Caco-2 (cell line): Measurements from ENCODE around the gene ITPKC. TPM values are rescaled to one million over a fixed set of nuclear protein-coding genes. Genes with fewer than 3 reads are reported as not detected.

Source experiments
- BruUV-seq: library from RNA; stranded (reverse); fragments of 400-500 nt; replicated peaks from 2 replicates; lab custom pipeline; 2021; lab: Mats Ljungman, UMichigan
- CTCF ChIA-PET: fragments of 300-600 bp; sonication (Branson Sonifier 250); formaldehyde crosslinking; loops from one replicate; lab custom pipeline; 2022; ENCODE audit warnings: antibody characterized with exemption; lab: Charles Lee
- POLR2A ChIA-PET: fragments of 300-600 bp; sonication (Branson Sonifier 250); formaldehyde crosslinking; loops from one replicate; lab custom pipeline; 2022; ENCODE audit warnings: antibody characterized with exemption; lab: Charles Lee
- DNase-seq, 2 experiments: peaks; one replicate each; pipeline versions ENCODE4 v3.0.0 to v3.0.0-alpha.2; 2020 to 2022
- H3K27me3 ChIP-seq: replicated peaks from 2 replicates; pipeline ENCODE4 v1.6.0; 2011; ENCODE audit warnings: low read length; ENCODE audit not compliant: control insufficient read depth, insufficient read depth
- H3K36me3 ChIP-seq: 2 replicates; pipeline ENCODE4 v1.5.1; 2011; ENCODE audit warnings: low read length; ENCODE audit not compliant: control insufficient read depth, insufficient read depth
- H3K4me1 ChIP-seq: fragments of 250-450 bp; sonication (Bioruptor Pico); 2 replicates; pipeline ENCODE4 v1.5.1; 2020; ENCODE audit warnings: mild to moderate bottlenecking
- H3K4me3 ChIP-seq: 2 replicates; pipeline ENCODE4 v1.5.1; 2011; ENCODE audit warnings: low read depth, mild to moderate bottlenecking, control low read depth, low read length
- H3K9me3 ChIP-seq: fragments of 250-450 bp; sonication (Bioruptor Pico); 2 replicates; pipeline ENCODE4 v1.5.1; 2020; ENCODE audit warnings: mild to moderate bottlenecking, moderate library complexity
- H3K27ac Mint-ChIP-seq: one replicate; pipeline ENCODE4 v1.8.0; 2022; ENCODE audit warnings: mixed read lengths; ENCODE audit not compliant: unreplicated experiment
- H3K27me3 Mint-ChIP-seq: one replicate; pipeline ENCODE4 v1.8.0; 2022; ENCODE audit warnings: mixed read lengths; ENCODE audit not compliant: insufficient read depth, unreplicated experiment
- H3K36me3 Mint-ChIP-seq: one replicate; pipeline ENCODE4 v1.8.0; 2022; ENCODE audit warnings: mild to moderate bottlenecking, mixed read lengths; ENCODE audit not compliant: insufficient read depth, unreplicated experiment
- H3K4me1 Mint-ChIP-seq: one replicate; pipeline ENCODE4 v1.8.0; 2022; ENCODE audit warnings: low read depth, mixed read lengths; ENCODE audit not compliant: unreplicated experiment
- H3K4me3 Mint-ChIP-seq: one replicate; pipeline ENCODE4 v1.8.0; 2022; ENCODE audit warnings: mild to moderate bottlenecking, moderate library complexity, mixed read lengths; ENCODE audit not compliant: unreplicated experiment
- H3K9me3 Mint-ChIP-seq: one replicate; pipeline ENCODE4 v1.8.0; 2022; ENCODE audit warnings: mixed read lengths; ENCODE audit not compliant: unreplicated experiment
- CTCF ChIP-seq, 2 experiments: fragments of 200-600 bp in 1 of 2; IDR thresholded peaks; 1 replicate in 1 of 2; 2 replicates in 1 of 2; pipeline versions ENCODE4 v1.5.1 to v1.8.0; 2011 to 2022; ENCODE audit warnings: antibody characterized with exemption in 1 of 2, control low read depth in 1 of 2, inconsistent platforms in 1 of 2, low read depth in 1 of 2, low read length in 1 of 2, mild to moderate bottlenecking in 1 of 2, moderate library complexity in 1 of 2; ENCODE audit not compliant: insufficient read depth in 1 of 2, severe bottlenecking in 1 of 2, unreplicated experiment in 1 of 2
- intact Hi-C: fragments of 100-400 bp; cut with micrococcal nuclease; formaldehyde crosslinking; loops from one replicate; pipeline ENCODE4 v1.10.0; 2022; ENCODE audit not compliant: unreplicated experiment
- total RNA-seq: library from RNA; stranded (reverse); gene quantifications from 2 replicates; pipeline ENCODE4 v1.2.3, GENCODE V29; 2022

The ITPKC gene
- total RNA-seq, 1 experiment from 2014 or later = 31.2 TPM

- intact Hi-C loops = loop anchor here (1.0 kb wide), 2 partner anchors 20 to 27 kb away; partner anchors contain the start of gene SNRPA
- CTCF ChIA-PET = interaction anchor here (0.6 to 3.3 kb wide), 7 partner anchors 19 to 587 kb away, joined by 3 to 49 read pairs (median 5); partner anchors contain the start of genes EGLN2 and NUMBL
- no TSS peak for BruUV-seq
- peaks cover 18% of the 10 kb centered on the region for H3K4me1 Mint-ChIP-seq
- no peaks in the 10 kb centered on the region for H3K27me3 Mint-ChIP-seq
- Histone ChIP-seq H3K4me3 (peak overlapping the region; percentile 72), H3K9me3 (no peaks in the 10 kb centered on the region), H3K36me3 (no peaks in the 10 kb centered on the region; the same call in 1 of the 2 replicates), H3K4me1 (peaks cover 6% of the 10 kb centered on the region; the same call in 1 of the 2 replicates), H3K27me3 (no peaks in the 10 kb centered on the region)
- H3K4me3 Mint-ChIP-seq = peak overlapping the region; percentile 81
- TF ChIP-seq CTCF (IDR thresholded peaks at IDR 0.05; ENCODE audit: insufficient read depth in 1 of 2, low read depth in 1 of 2, low read length in 1 of 2, severe bottlenecking in 1 of 2, unreplicated experiment in 1 of 2) = no peak
- peak overlapping the region; percentile 83 for H3K27ac Mint-ChIP-seq
- peaks cover 17% of the 10 kb centered on the region for H3K36me3 Mint-ChIP-seq
- POLR2A ChIA-PET = interaction anchor here (0.6 to 3.2 kb wide), 15 partner anchors 13 to 484 kb away, joined by 3 to 147 read pairs (median 11); partner anchors contain the start of genes ACTMAP, COQ8B, EGLN2 and HNRNPUL1
- DNase-seq = no peak
- H3K9me3 Mint-ChIP-seq = no peaks in the 10 kb centered on the region
Observed at GRCh38 chr19:40778706-40779284, 61.9 kb downstream of the ITPKC start.

- no peak for TF ChIP-seq CTCF (IDR thresholded peaks at IDR 0.05; ENCODE audit: insufficient read depth in 1 of 2, low read depth in 1 of 2, low read length in 1 of 2, severe bottlenecking in 1 of 2, unreplicated experiment in 1 of 2)
- Histone ChIP-seq H3K27me3 (no peaks in the 10 kb centered on the region), H3K4me3 (no peak overlapping the region), H3K4me1 (peaks cover 6% of the 10 kb centered on the region; the same call in 1 of the 2 replicates), H3K9me3 (no peaks in the 10 kb centered on the region), H3K36me3 (no peaks in the 10 kb centered on the region; the same call in 1 of the 2 replicates)
- no TSS peak for BruUV-seq
- Mint-ChIP-seq H3K9me3 (no peaks in the 10 kb centered on the region), H3K27me3 (no peaks in the 10 kb centered on the region), H3K36me3 (peaks cover 17% of the 10 kb centered on the region), H3K4me1 (peaks cover 18% of the 10 kb centered on the region), H3K4me3 (no peak overlapping the region), H3K27ac (peak overlapping the region; percentile 6)
- POLR2A ChIA-PET = no interaction called here
- CTCF ChIA-PET = no interaction called here
- no peak for DNase-seq
- intact Hi-C loops = no loop called here
Observed at GRCh38 chr19:40780582-40780981, 63.7 kb downstream of the ITPKC start.

GRCh38 chr19:40781140-40781539, 64.2 kb downstream of the ITPKC start:
- no peak for TF ChIP-seq CTCF (IDR thresholded peaks at IDR 0.05; ENCODE audit: insufficient read depth in 1 of 2, low read depth in 1 of 2, low read length in 1 of 2, severe bottlenecking in 1 of 2, unreplicated experiment in 1 of 2)
- H3K4me1 ChIP-seq = peaks cover 6% of the 10 kb centered on the region; the same call in 1 of the 2 replicates
- POLR2A ChIA-PET = no interaction called here
- H3K9me3 ChIP-seq = no peaks in the 10 kb centered on the region
- BruUV-seq = no TSS peak
- no peaks in the 10 kb centered on the region for H3K27me3 ChIP-seq
- peaks cover 17% of the 10 kb centered on the region for H3K36me3 Mint-ChIP-seq
- no peak for DNase-seq
- H3K27ac Mint-ChIP-seq = no peak overlapping the region
- CTCF ChIA-PET = no interaction called here
- H3K9me3 Mint-ChIP-seq = no peaks in the 10 kb centered on the region
- no peaks in the 10 kb centered on the region for H3K27me3 Mint-ChIP-seq
- no peaks in the 10 kb centered on the region; the same call in 1 of the 2 replicates for H3K36me3 ChIP-seq
- no peak overlapping the region for H3K4me3 ChIP-seq
- peaks cover 18% of the 10 kb centered on the region for H3K4me1 Mint-ChIP-seq
- no peak overlapping the region for H3K4me3 Mint-ChIP-seq
- intact Hi-C loops = no loop called here
